Inflammatory macrophage treated with lipopolysaccharide for 1 hour (primary cell): ENCODE measurements around the gene CENPO.
A peak's percentile ranks its signal among the peaks of the same experiment; 100 is the strongest.
"Not testable (repeated sequence)": the region's sequence is repeated elsewhere in the genome, so short reads cannot be mapped to it uniquely, and the experiment has no call there.

ENCODE experiments used
- DNase-seq, 2 donors: peaks; one replicate each; pipeline ENCODE4 v3.0.0-alpha.2; 2020 to 2022

The CENPO gene

DNA sequence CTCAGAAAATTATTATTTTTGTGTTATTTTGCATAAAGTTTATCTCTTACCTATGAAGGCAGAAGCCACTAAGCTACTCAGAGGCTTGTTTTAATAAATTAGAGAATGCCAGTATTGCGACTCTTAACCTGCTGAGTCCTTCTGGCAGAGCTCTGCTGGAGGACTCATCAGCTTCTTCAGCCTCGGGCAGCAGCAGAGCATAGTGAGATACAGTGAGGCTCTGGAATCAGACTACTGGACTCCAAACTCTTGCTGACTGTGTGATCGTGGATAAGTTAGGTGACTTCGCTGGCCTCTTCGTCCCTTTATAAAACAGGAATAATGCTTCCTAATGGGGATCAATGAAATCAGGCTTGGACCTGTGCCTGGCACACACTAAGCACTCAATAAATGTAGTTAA is 1.8 kb upstream of the CENPO start:
- no peak for DNase-seq

DNA sequence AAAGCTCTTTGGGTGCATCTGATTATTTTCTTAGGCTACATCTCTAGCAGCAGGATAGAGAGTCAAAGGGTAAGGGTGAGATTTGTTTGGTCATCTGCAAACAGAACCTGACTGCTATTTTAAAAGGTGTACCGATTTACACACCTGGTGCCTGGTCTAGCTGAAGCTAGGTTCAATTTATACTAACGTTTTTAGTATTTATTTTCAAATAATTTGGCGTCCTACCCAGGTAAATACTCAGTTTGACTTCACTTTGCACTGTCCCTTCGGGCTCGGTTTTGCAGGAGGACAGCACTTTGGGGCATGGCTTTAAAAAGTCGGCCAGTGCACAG is 717 bp upstream of the CENPO start:
- DNase-seq = no peak

DNA sequence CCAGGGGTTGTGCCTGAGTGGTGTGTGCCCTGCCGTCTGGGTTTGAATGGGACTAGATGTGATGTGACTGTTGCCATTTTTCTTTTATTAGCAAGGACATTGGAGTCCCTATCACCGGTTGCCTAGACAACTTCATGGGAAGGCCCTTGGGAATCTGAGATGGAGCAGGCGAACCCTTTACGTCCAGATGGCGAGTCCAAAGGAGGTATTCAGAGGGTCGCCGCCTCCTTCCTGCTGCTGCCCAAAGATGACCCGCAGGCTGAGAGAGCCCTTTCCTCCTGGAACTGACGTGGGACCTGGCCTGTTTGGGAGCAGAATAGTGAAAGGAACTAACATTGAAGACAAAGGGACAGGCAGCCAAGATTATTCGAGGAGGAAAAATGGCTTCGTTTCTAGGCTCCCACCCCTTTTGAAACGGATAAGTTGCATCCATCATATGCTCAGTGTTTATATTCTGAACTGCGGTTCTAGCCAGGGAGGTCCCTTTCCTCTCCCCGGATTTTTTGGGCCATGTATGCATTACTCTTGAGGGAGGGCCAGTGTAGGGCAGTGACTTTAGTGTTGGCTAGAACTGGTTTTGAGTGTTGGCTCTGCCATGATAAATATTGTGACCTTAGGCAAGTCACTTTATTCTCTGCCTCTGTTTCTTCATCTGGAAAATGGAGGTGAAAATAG is 673 bp downstream of the CENPO start:
- peak in 1 of 2 donors; percentile 9 for DNase-seq

DNA sequence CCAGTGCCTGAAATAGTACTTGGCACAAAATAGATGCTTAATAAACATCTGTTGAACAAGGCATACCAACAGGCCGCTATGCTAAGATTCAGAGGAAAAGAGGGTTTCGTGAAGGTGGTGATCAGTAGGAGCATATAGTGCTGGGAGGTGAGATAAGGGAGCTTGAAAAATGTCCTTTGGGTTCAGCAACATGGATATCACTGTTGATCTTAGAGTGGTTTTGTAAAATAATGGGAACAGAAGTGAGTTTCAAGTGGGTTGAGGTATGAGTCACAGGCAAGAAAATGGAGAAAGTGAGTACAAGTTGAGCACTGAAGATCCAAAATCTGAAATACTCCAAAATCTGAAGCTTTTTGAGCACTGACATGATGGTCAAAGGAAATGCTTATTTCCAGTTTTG is 4.4 kb downstream of the CENPO start:
- no peak for DNase-seq

DNA sequence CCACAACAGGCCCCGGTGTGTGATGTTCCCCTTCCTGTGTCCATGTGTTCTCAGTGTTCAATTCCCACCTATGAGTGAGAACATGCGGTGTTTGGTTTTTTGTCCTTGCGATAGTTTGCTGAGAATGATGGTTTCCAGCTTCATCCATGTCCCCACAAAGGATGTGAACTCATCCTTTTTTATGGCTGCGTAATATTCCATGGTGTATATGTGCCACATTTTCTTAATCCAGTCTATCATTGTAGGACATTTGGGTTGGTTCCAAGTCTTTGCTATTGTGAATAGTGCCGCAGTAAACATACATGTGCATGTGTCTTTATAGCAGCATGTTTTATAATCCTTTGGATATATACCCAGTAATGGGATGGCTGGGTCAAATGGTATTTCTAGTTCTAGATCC is 7.3 kb downstream of the CENPO start:
- not testable (repeated sequence) for DNase-seq

DNA sequence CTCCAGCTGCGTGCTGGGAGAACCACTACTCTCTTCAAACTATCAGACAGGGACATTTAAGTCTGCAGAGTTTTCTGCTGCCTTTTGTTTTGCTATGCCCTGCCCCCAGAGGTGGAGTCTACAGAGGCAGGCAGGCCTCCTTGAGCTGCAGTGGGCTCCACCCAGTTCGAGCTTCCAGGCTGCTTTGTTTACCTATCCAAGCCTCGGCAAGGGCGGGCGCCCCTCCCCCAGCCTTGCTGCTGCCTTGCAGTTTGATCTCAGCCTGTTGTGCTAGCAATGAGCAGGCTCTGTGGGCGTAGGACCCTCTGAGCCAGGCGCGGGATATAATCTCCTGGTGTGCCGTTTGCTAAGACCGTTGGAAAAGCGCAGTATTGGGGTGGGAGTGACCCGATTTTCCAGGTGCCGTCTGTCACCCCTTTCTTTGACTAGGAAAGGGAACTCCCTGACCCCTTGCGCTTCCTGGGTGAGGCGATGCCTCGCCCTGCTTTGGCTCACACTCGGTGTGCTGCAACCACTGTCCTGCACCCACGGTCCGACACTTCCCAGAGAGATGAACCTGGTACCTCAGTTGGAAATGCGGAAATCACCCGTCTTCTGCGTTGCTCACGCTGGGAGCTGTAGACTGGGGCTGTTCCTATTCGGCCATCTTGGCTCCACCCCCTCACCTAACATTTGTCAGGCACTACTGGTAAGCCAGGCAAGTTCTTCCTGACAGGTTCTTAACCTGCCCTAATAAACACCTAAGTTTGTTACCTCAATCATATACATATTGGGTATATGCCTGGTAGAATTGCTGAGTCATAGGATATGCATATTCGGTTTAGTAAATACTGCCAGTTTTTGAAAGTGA is 12.8 kb downstream of the CENPO start:
- DNase-seq = not testable (repeated sequence)

DNA sequence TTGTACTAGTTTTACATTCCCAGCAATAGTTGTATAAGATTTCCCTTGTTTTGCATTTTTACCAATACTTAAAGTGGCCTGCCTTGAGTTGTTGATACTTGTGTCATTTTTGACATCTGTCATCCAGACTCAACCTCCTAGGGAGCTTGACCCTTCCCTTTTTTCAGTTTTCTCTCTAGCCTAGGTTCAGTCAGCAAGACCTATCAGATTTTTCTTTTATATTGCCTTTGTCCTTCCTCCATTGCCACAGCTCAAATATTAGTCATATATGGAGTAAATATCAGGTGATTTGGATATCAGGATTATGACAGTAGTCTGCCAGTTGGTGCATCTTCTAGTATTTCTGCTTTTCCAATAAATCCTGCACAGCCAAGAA is 13.4 kb downstream of the CENPO start:
- no peak for DNase-seq

DNA sequence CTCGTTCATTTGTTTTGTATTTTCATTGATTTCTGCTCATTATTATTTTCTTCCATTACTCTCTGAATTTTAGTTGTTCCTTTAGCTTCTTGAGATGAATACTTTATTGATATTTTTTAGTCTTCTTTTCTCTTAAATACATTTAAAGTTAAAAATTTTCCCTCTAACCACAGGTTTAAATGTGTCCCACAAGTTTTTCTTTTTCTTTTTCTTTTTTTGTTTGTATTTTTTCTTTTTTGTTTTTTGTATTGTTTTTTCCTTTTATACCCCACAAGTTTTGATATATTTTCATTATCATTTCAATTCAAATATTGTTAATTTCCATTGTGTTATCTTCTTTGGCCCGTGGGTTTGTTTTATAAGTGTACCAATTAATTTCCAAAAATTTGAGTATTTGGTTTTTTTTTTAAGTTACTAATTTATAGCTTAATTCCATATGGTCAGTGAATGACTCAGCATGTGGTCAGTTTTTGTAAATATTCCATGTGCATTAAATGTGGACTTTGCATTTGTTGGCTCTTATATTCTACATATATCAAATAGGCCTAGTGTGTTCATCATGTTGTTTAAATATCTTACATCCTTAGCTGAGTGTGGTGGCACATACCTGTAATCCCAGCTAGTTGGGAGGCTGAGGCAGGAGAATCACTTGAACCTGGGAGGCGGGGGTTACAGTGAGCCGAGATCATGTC is 16.2 kb downstream of the CENPO start:
- DNase-seq = no peak

DNA sequence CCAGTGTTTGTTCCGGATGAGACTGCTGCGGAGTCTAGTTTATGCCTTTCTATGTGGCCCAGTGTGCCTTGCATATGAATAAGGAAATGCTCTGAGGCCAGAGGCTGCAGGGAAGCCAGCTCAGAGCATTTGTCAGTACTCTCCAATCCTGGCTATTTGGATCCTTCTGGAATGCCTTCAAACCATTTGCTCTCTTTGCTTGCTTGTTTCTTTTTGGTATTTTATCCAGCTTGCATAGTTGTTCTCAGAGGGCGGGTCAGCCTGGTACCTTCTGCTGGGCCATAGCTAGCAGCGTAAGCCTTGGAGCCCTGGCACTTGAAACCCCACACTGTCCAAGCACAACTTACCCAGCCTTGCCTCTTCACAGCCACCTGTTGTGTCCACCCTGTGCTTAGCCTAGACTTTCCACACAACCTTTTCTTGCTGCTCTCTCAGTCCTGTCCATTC is 20.5 kb downstream of the CENPO start:
- DNase-seq = no peak

DNA sequence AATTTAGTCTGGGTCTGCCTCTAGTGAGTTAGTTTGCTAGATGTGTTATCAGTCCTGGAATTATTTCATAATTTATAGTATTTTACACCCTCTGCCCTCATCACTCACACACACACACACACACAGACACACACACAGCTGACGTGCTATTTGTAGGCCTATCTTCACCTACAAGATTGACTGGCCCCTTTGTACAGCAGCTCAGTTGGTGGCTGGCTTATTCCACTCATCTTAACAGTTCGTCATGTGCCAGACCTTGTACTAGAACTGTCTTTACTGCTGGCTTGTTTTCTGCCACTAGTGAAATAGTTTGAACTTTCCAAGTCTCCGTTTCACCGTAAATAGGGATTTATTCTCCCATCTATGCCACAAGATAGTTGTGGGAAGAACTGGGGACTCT is 21.3 kb downstream of the CENPO start:
- DNase-seq = no peak

DNA sequence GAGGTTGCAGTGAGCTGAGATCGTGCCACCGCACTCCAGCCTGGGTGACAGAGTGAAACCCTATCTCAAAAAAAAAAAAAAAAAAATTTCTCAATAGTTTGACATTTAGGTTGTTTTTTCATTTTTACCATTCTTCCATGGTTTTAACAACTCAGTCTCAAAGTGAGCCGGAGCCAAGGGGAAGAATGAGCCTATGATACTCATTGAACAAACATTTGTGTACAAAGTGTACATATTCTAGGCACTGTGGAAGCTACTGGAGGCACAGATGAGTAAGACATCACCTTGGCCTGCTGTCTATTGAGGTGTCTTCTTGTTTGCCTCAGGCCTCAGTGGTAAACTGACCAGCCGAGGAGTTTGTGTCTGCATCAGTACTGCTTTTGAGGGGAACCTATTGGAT is 21.9 kb downstream of the CENPO start:
- no peak for DNase-seq

DNA sequence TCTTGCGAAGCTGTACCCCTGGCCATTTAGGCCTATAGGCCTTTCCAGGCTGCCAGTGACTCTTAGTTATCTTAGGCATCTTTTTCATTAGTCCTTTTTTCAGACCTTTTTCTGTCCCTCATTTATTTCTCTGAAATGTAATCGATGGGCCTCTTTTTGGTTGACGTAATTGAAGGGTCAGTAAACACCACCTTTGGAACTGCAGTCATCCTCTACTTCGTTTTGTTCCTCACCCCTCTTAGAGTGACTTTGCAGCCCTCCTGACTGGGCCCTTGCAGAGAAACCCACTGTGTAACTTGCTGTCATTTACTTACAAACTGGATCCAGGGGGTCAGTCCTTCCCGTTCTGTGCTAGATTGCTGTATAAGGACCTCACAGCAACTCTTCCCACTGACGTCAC is 23.2 kb downstream of the CENPO start:
- no peak for DNase-seq

DNA sequence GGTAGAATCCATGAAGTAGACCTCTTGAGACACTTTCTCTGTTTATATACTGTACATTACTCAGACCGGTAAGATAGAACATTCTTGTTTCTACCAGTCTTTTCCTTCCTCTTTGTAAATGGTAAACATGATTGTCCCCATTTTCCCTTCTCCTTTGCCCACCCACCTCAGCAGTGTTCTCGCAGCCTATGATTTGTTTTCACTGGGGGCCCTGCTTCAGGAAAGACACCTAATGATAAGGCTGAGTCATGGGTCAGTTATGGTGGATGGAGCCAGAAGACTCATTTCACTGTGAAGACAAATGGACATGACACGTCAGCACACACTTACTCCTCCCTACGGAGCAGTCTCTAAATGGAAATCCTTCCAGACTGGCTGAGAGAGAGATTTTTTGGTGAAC is 23.7 kb downstream of the CENPO start:
- no peak for DNase-seq

DNA sequence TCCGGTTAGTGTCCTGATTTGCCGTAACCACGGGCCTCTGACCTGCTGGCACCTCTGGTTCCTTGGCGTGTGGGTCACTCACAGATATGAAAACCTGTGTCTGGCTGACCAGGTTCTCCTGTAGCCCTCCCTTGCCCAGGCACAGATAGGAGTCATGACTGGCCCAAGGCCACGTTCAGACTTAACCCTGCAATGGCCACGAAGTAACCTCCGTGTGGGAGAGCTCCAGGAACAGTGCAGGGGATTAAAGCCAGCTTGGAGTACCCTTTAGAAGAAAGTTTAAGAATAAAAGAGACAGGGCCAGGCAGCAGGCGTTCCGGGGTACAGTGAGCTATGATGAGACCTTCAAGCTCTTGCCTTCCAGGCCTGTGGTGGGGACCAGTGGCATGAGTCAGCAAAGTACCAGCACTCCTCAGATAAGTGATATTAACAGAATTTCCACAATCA is 25.5 kb downstream of the CENPO start:
- DNase-seq = no peak

DNA sequence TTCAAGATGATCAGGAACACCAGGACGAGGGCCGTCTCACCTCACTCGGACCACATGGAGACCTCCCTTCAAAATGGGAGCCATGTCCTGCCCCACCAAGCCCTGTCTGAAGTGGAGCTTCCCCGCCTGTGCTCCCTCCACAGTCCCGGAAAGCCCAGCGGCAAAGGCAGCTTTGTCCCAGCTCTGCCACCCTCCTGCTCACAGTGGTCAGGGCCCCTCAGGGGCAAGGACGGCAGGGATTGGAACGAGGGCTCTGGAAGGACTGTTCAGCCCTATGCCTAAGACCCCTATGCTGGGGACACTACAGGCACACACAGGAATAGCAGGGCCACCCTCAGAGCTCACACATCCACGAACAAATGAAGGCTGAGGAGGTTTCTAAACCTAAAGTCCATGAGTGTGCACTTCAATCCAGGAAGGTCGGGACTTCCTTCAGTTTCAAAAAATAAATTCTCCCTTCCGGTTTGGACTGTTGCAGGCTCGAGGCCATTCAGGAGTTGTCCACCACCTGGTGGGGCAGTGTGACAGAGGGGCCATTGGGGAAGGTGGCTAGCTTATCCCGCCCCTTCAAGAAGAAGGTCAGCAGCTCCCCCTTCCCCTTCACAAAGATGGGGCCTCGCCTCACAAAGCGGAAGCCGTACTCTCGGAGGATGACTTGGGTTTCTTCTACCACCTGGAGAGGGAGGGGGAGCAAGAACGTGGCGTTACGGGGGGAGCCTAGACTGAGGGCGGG is 26.4 kb downstream of the CENPO start:
- no peak for DNase-seq

DNA sequence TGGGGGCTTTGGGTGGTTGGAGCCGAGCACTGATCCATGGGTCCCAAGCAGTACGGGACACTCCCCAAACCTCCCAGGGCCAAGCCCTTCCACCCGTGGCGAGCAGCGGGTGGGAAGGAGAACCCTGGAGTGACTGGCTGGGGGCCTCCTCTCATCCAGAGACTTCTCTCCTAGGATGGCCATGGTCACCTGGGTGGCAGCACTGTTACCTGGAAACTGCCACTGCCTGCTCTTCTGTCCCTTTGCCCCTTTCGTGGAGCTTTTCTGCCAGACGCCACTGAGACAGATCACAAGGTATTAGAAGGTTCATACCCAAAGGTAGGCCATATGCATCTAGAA is 26.9 kb downstream of the CENPO start:
- no peak for DNase-seq

DNA sequence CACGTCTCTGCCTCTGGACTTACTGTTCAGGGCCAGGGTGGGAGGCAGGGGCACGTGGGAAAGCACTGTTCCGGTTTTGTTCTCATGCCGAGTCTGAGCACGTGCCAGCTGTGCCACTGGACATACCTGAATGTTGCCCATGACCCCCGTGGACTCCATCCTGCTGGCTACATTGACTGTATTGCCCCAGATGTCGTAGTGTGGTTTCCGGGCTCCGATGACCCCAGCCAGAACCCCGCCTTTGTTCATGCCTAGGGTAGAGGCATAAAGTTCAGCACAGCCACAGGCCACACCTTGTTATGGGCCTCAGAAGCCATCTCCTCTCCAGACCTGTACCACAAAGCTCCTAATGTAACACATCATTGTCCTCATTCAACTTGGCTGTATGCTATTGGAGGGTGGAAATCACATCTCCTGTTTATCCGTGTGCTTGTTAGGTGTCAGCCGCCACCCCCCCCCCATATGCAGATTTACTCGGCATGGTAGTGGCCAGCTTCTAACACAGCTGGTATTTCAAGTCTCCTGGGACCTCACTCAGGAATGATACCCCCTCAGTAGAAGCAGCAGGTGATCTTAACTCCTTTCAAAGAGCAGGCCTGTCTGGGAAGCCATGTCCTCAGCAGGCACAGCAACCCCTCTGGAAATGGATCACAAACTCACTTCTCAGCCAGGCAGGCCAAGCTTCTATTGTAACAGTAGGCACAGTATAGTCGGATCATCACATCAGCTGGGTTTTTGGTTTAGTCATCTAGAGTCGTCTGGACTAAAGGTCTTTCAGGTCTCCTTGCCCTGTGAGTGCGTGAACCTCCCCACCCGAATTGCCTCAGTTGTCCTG is 27.6 kb downstream of the CENPO start:
- DNase-seq = no peak

DNA sequence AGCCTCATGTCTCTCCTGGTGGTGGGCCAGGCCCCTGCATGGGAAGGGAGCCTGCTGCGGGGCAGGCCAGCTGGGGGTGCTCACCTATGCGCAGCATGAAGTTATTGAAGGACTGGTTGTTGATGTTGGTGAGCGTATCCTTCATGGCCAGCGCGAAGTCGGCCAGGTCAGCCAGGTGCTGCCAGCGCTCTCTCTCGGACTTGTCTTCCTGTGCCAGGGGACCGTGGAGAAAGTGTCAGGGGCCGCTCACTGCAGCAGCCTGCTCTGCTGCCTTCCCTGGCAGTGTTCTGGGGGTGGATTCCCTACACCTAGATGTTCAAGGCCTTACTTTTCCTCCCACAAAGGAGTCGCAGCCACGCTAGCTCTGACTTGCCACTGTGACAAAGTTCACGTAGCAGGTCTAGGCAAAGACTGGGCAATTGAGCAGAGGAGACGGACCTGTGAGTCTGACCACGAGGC is 28.2 kb downstream of the CENPO start:
- DNase-seq = no peak

DNA sequence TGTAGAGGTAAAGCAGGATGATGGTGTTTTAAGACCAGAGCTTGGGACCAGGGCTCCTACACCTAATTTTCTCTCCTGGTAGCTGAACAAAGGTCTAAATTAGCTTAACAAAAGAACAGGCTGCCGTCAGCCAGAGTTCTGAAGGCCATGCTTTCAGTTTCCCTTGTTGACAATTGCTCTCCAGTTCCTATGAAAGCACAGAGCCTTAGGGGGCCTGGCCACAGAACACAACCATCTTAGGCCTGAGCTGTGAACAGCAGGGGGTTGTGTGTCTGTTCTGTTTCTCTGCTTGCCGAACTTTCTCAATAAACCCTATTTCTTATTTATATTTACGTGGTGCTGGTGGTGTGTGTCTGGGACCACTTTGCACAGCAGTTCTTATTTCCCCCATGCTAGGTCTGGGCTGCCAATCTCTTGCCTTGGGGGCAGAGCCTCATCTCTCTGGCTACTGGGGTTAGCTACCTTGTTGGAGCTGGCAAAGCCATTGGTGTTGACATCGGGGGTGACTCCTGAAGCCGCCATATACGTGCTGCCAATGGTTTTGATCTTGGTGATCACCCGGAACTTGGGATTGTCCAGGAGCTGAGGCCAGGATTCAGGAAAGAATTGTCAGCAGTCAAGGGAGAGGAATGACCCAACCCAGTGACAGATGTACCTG is 29.0 kb downstream of the CENPO start:
- no peak for DNase-seq

DNA sequence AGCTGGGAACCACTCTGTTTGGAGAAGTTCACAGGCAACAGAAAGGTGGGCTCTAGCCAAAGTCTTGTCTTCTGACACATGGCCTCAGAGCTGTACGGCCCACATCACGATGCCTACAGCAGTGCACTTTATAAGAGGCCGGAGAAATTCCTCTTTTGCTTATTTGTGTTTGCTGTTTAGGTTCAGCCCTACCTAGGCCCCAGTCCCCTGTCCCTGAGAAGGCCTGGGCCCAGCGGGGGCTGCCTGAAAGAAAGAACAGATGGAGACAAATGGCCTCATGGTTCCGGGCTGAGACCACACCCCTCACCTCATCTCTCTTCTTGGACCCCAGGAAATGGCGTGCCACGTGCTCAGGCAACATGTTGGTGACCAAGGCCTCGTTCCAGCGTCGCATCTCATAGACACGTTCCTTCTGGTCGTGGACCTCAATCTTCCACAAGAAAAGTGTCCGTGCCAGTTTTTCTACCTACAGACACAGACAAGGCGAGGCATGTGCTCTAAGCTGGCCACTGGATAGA is 30.9 kb downstream of the CENPO start:
- no peak for DNase-seq
